ENCODE measurements around the gene SAAL1.
A peak's percentile ranks its signal among the peaks of the same experiment; 100 is the strongest.

- TF ChIP-seq CTCF (conservative IDR thresholded peaks at IDR 0.05 in 1 of 2, IDR thresholded peaks at IDR 0.05 in 1 of 2; ENCODE audit: low read depth in 1 of 2, low read length in 2 of 2) (peak; percentile 87 to 89), EZH2 (IDR thresholded peaks at IDR 0.05; ENCODE audit: low read length, missing control alignments) (no peak)
Measured at GRCh38 chr11:18115360-18116127, 9.7 kb upstream of the SAAL1 start.

Measured in fibroblast of lung (primary cell).